ENCODE measurements around the gene RILPL2. TPM values are rescaled to one million over a fixed set of nuclear protein-coding genes. Genes with fewer than 3 reads are reported as not detected.

RILPL2 gene
- total RNA-seq, 1 experiment from 2014 or later: 1.1 TPM

- Mint-ChIP-seq H3K27me3 (ENCODE audit: low read depth) (peaks cover 31% of the 10 kb centered on the region), H3K9me3 (no peaks in the 10 kb centered on the region), H3K27ac (no peak overlapping the region), H3K4me3 (no peak overlapping the region), H3K36me3 (peaks cover 42% of the 10 kb centered on the region), H3K4me1 (peaks cover 4% of the 10 kb centered on the region)
- DNase-seq (ENCODE audit: low spot score): no peak
- TF ChIP-seq IRF1 (CRISPR knock-in tag; IDR thresholded peaks at IDR 0.05): no peak
- POLR2A ChIA-PET: no interaction called here
- CTCF ChIA-PET: no interaction called here
- ATAC-seq: no peak
Observed at GRCh38 chr12:123395236-123395635, 41.2 kb downstream of the RILPL2 start.

- Mint-ChIP-seq H3K9me3 (no peaks in the 10 kb centered on the region), H3K4me1 (peaks cover 8% of the 10 kb centered on the region), H3K27me3 (ENCODE audit: low read depth) (peaks cover 24% of the 10 kb centered on the region), H3K36me3 (peaks cover 38% of the 10 kb centered on the region), H3K4me3 (no peak overlapping the region), H3K27ac (no peak overlapping the region)
- ChIA-PET CTCF (no interaction called here), POLR2A (no interaction called here)
- DNase-seq (ENCODE audit: low spot score): no peak
- TF ChIP-seq CBFB (CRISPR knock-in tag; IDR thresholded peaks at IDR 0.05; ENCODE audit: low read depth) (no peak), MYBL2 (CRISPR knock-in tag; IDR thresholded peaks at IDR 0.05) (no peak)
- ATAC-seq: no peak
Observed at GRCh38 chr12:123393747-123394146, 42.7 kb downstream of the RILPL2 start.

GRCh38 chr12:123391546-123392343, 44.7 kb downstream of the RILPL2 start:
- peaks cover 20% of the 10 kb centered on the region for H3K4me1 Mint-ChIP-seq
- POLR2A ChIA-PET: no interaction called here
- no peaks in the 10 kb centered on the region for H3K9me3 Mint-ChIP-seq
- peaks cover 33% of the 10 kb centered on the region for H3K27me3 Mint-ChIP-seq (ENCODE audit: low read depth)
- DNase-seq (ENCODE audit: low spot score) (no peak), ATAC-seq (no peak)
- no peak overlapping the region for H3K4me3 Mint-ChIP-seq
- no peak overlapping the region for H3K27ac Mint-ChIP-seq
- peaks cover 34% of the 10 kb centered on the region for H3K36me3 Mint-ChIP-seq
- CTCF ChIA-PET: no interaction called here
- TF ChIP-seq USF2 (CRISPR knock-in tag; IDR thresholded peaks at IDR 0.05) (no peak), ATF3 (CRISPR knock-in tag; conservative IDR thresholded peaks at IDR 0.05) (no peak), RELA (CRISPR knock-in tag; IDR thresholded peaks at IDR 0.05; ENCODE audit: borderline replicate concordance) (no peak), SP1 (CRISPR knock-in tag; conservative IDR thresholded peaks at IDR 0.05) (no peak), ZNF317 (CRISPR knock-in tag; IDR thresholded peaks at IDR 0.05; ENCODE audit: borderline replicate concordance, low read depth) (no peak), ZNF263 (CRISPR knock-in tag; IDR thresholded peaks at IDR 0.05; ENCODE audit: low read depth) (no peak), NR3C1 (CRISPR knock-in tag; conservative IDR thresholded peaks at IDR 0.05; ENCODE audit: low read depth) (no peak), ZBTB21 (CRISPR knock-in tag; IDR thresholded peaks at IDR 0.05; ENCODE audit: borderline replicate concordance) (no peak), AR (CRISPR knock-in tag; IDR thresholded peaks at IDR 0.05) (no peak), JUN (CRISPR knock-in tag; IDR thresholded peaks at IDR 0.05) (no peak), NFYB (CRISPR knock-in tag; conservative IDR thresholded peaks at IDR 0.05; ENCODE audit: low read depth) (no peak), JAZF1 (CRISPR knock-in tag; IDR thresholded peaks at IDR 0.05) (no peak)
